Measurements from ENCODE around the gene CEP126. TPM values are rescaled to one million over a fixed set of nuclear protein-coding genes. Genes with fewer than 3 reads are reported as not detected.

The CEP126 gene
- total and polyA plus RNA-seq, 10 donors: 0.76 to 4.4 (median 2.6) TPM

DNA sequence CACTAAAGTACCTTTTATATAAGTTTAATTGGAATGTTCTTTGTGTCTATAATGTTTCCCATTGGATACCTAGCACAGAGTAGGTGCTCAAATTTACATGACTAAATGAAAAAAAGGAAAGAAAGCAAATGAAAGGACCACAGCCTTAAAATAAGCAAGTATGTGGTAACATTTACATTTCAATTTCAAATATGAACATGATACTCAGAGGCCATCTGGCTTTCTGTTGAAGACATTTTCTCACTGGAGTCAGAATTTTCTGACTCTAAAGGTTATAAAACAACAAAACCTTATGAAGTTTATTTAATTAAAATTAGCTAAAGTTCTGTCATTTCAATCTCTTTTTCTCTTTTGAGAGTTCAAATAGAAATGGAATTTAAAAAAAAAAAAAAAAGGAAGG is 2.4 kb downstream of the CEP126 start:
- Histone ChIP-seq H3K9me3 (no peaks in the 10 kb centered on the region), H3K4me1 (peaks cover 0 to 29% (median 17%) of the 10 kb centered on the region in 6 donors), H3K36me3 (no peaks in the 10 kb centered on the region), H3K27me3 (replicated peaks in 1 of 7) (no peaks in the 10 kb centered on the region), H3K27ac (no peak overlapping the region), H3K4me3 (no peak overlapping the region)
- DNase-seq: no peak
- no peak for TF ChIP-seq POLR2A (IDR thresholded peaks at IDR 0.05)
- TF ChIP-seq, protein P1, sequence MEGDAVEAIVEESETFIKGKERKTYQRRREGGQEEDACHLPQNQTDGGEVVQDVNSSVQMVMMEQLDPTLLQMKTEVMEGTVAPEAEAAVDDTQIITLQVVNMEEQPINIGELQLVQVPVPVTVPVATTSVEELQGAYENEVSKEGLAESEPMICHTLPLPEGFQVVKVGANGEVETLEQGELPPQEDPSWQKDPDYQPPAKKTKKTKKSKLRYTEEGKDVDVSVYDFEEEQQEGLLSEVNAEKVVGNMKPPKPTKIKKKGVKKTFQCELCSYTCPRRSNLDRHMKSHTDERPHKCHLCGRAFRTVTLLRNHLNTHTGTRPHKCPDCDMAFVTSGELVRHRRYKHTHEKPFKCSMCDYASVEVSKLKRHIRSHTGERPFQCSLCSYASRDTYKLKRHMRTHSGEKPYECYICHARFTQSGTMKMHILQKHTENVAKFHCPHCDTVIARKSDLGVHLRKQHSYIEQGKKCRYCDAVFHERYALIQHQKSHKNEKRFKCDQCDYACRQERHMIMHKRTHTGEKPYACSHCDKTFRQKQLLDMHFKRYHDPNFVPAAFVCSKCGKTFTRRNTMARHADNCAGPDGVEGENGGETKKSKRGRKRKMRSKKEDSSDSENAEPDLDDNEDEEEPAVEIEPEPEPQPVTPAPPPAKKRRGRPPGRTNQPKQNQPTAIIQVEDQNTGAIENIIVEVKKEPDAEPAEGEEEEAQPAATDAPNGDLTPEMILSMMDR (IDR thresholded peaks at IDR 0.05 in 8 of 11, conservative IDR thresholded peaks at IDR 0.05 in 3 of 11): no peak
- no peak for TF ChIP-seq POLR2AphosphoS5 (IDR thresholded peaks at IDR 0.05)
- intact Hi-C loops (cut with DNase I; ENCODE audit: low total_unique reads): no loop called here

DNA sequence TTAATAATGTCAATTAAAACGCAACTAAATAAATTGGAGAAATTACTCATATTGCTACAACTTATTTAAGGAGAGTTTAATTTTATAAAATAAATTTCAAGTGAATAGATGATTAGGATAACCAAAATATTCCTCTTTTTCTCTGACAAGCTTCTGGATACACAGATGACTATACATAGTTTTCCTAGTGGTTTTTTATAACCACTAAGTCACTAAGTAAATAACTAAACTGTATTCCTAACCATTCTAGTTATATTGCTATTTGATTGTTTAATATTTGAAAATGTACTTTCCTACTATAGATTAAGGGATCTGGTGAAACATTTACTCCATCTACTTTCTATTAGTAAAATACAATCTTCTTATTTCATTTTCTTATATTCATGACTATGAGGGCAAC is 6.2 kb downstream of the CEP126 start:
- TF ChIP-seq POLR2A (IDR thresholded peaks at IDR 0.05) (no peak), POLR2AphosphoS5 (IDR thresholded peaks at IDR 0.05) (no peak)
- TF ChIP-seq, protein P1 (IDR thresholded peaks at IDR 0.05 in 8 of 11, conservative IDR thresholded peaks at IDR 0.05 in 3 of 11): no peak
- WGBS, 5 donors: 93 to 97% (median 96%) methylated on average over 1 of the region's 1 CpG
- H3K4me1 ChIP-seq: peaks cover 0 to 6% (median 1%) of the 10 kb centered on the region in 6 donors
- H3K4me3 ChIP-seq: no peak overlapping the region
- DNase-seq: no peak
- no peak overlapping the region for H3K27ac ChIP-seq
- no peaks in the 10 kb centered on the region for H3K36me3 ChIP-seq
- H3K9me3 ChIP-seq: no peaks in the 10 kb centered on the region
- intact Hi-C loops (cut with DNase I; ENCODE audit: low total_unique reads): no loop called here
- H3K27me3 ChIP-seq (replicated peaks in 1 of 7): no peaks in the 10 kb centered on the region

DNA sequence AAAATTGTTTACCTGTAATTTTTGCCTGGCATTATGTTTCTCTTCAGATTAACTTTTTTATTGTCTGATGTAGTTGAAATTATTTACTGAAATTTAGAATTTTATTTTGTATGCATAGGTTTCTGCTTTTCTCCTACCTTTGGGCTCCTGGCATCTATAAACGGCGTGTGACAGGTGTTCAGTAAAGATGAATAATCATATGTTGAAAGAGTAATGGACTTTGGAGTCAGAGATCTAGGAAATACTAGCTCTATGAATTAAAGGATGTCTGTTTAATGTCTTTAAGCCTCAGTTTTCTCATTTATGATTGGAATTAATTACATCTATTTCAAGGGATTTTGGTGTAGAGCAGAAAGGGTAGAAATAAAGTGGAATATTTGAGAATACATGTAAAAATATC is 8.7 kb downstream of the CEP126 start:
- H3K27ac ChIP-seq: no peak overlapping the region
- DNase-seq: no peak
- H3K4me3 ChIP-seq: no peak overlapping the region
- H3K9me3 ChIP-seq: peaks cover 0 to 11% (median 7%) of the 10 kb centered on the region in 8 donors
- no peaks in the 10 kb centered on the region for H3K27me3 ChIP-seq (replicated peaks in 1 of 7)
- WGBS, 5 donors: 91 to 96% (median 95%) methylated on average over 2 of the region's 2 CpGs
- no peaks in the 10 kb centered on the region for H3K4me1 ChIP-seq
- H3K36me3 ChIP-seq: no peaks in the 10 kb centered on the region
- no peak for TF ChIP-seq POLR2AphosphoS5 (IDR thresholded peaks at IDR 0.05)
- TF ChIP-seq, protein P1 (IDR thresholded peaks at IDR 0.05 in 8 of 11, conservative IDR thresholded peaks at IDR 0.05 in 3 of 11): no peak
- no peak for TF ChIP-seq POLR2A (IDR thresholded peaks at IDR 0.05)
- intact Hi-C loops (cut with DNase I; ENCODE audit: low total_unique reads): no loop called here

DNA sequence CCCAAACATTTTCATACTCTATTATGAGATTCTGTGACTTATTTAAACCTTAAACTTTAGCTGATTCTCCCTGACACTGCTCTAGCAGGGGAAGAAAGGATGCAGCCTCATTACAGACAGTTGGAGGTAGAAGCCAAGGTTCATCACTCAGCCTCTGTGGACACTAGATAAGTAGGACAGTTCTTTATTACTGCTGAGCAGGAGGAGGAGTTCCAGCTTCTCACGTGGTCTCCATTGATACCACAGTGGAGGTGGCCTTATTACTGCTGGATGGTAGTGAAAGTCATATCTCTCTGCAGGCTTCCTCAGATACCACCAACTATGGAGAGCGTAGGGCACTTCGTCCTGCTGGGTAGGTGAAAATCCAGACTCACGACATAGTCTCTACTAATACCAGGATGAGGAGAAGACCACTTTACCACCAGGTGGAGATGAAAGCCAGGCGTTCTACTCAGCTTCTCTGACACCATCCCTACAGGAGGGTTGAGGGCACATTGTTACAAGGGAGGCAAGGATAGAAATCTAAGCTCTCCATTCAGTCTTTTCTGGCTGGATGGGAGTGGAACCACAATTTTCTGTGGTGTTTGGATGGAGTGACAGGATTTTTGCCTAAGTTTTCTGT is 14.6 kb downstream of the CEP126 start:
- 77 to 91% (median 79%) methylated on average over 5 of the region's 5 CpGs for WGBS, 5 donors
- intact Hi-C loops (cut with DNase I; ENCODE audit: low total_unique reads): no loop called here
- Histone ChIP-seq H3K27me3 (replicated peaks in 1 of 7) (no peaks in the 10 kb centered on the region), H3K9me3 (peaks cover 0 to 29% (median 18%) of the 10 kb centered on the region in 8 donors), H3K27ac (no peak overlapping the region), H3K4me3 (no peak overlapping the region), H3K36me3 (peaks cover 0 to 10% (median 0%) of the 10 kb centered on the region in 6 donors), H3K4me1 (no peaks in the 10 kb centered on the region)
- no peak for DNase-seq
- no peak for TF ChIP-seq POLR2A (IDR thresholded peaks at IDR 0.05)
- no peak for TF ChIP-seq POLR2AphosphoS5 (IDR thresholded peaks at IDR 0.05)
- TF ChIP-seq, protein P1 (IDR thresholded peaks at IDR 0.05 in 8 of 11, conservative IDR thresholded peaks at IDR 0.05 in 3 of 11): no peak
